ENCODE data around the gene AHNAK2. TPM values are rescaled to one million over a fixed set of nuclear protein-coding genes. Genes with fewer than 3 reads are reported as not detected.
"Not testable (repeated sequence)": the region's sequence is repeated elsewhere in the genome, so short reads cannot be mapped to it uniquely, and the experiment has no call there.

AHNAK2 gene
- 162 and 191 TPM in 2 replicates for total RNA-seq (2014; rRNA removed; shearing (Covaris generic))

GRCh38 chr14:104977681-104978653, at the start of gene AHNAK2:
Gene AHNAK2, minus strand, starts transcription at chr14:104978374. Its CDS starts 137 bp downstream, at chr14:104978237.
- peak; percentile 45 for DNase-seq (ENCODE audit: low spot score)

- not testable (repeated sequence) for DNase-seq (ENCODE audit: low spot score)
These were observed 49.5 kb upstream of the AHNAK2 start for GRCh38 chr14:105027718-105028117.

GRCh38 chr14:105026802-105027563, 48.8 kb upstream of the AHNAK2 start:
- peak; percentile 84 for DNase-seq (ENCODE audit: low spot score)

- DNase-seq (ENCODE audit: low spot score): peak; percentile 76
These were observed 48.0 kb upstream of the AHNAK2 start for GRCh38 chr14:105026033-105026785.

GRCh38 chr14:105025429-105025828, 47.3 kb upstream of the AHNAK2 start:
- no peak for DNase-seq (ENCODE audit: low spot score)

- DNase-seq (ENCODE audit: low spot score): peak; percentile 57
These were observed 45.8 kb upstream of the AHNAK2 start for GRCh38 chr14:105023791-105024480.

- DNase-seq (ENCODE audit: low spot score): peak; percentile 62
These were observed 45.0 kb upstream of the AHNAK2 start for GRCh38 chr14:105023144-105023543.

GRCh38 chr14:105022276-105022670, 44.1 kb upstream of the AHNAK2 start:
- DNase-seq (ENCODE audit: low spot score): peak; percentile 46

- no peak for DNase-seq (ENCODE audit: low spot score)
These were observed 43.6 kb upstream of the AHNAK2 start for GRCh38 chr14:105021656-105022275.

GRCh38 chr14:105020815-105021655, 42.9 kb upstream of the AHNAK2 start, which contains the start of gene CDCA4:
Gene CDCA4, minus strand, starts transcription at chr14:105021083. Its CDS starts 9,154 bp downstream, at chr14:105011929.
- peak; percentile 75 for DNase-seq (ENCODE audit: low spot score)

- no peak for DNase-seq (ENCODE audit: low spot score)
These were observed 42.0 kb upstream of the AHNAK2 start for GRCh38 chr14:105019861-105020814.

- DNase-seq (ENCODE audit: low spot score): no peak
These were observed 40.2 kb upstream of the AHNAK2 start for GRCh38 chr14:105018414-105018813.

GRCh38 chr14:105015905-105016304, 37.7 kb upstream of the AHNAK2 start:
- DNase-seq (ENCODE audit: low spot score): no peak

- no peak for DNase-seq (ENCODE audit: low spot score)
These were observed 37.1 kb upstream of the AHNAK2 start for GRCh38 chr14:105015242-105015641.

- DNase-seq (ENCODE audit: low spot score): no peak
These were observed 36.5 kb upstream of the AHNAK2 start for GRCh38 chr14:105014631-105015030.

GRCh38 chr14:105014032-105014431, 35.9 kb upstream of the AHNAK2 start:
- DNase-seq (ENCODE audit: low spot score): no peak

GRCh38 chr14:105013150-105013785, 35.1 kb upstream of the AHNAK2 start:
- no peak for DNase-seq (ENCODE audit: low spot score)

Measured in A172 (cell line).